GM19035 (cell line): ENCODE measurements around the gene RANBP10.
"Not testable (repeated sequence)": the region's sequence is repeated elsewhere in the genome, so short reads cannot be mapped to it uniquely, and the experiment has no call there.

Experiments
- ATAC-seq: cut with Tn5 transposase; IDR thresholded peaks from one replicate; pipeline ENCODE4 v1.9.1; 2021; ENCODE audit not compliant: unreplicated experiment

RANBP10 gene

DNA sequence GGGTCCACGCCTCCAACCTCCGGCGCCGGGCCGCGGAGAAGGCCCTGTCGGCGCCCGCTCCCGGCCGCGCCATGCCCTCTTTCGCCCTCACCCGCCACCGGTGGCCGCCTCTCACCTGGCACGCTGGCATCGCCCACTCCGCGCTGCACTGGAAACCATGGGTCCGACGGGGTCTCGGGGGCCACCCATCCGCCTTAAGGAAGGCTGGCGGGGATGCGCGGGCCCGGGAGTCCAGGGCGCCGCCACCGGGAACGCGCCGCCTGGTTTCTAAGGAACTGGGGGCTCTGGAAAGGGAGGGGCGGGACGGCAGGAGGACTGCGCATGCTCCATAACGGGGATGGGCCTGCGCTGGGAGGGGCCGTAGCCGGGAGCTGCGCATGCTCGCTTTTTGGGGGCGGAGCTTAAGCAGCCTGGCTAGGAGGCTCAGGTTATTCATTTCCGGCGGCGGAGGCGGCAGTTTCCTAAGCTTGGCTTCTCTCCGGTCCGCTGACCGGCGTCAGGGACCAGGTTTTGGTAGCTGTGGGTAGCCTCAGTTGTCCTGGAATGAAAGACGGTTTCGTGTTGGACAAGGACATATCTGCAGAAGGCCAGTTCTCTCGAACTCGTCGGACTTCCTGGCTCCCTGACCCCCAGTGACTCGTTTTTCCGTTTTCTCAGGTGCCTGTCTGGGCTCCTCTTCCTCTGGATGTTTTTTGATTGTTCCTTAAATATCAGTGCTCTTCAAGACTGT is 87.1 kb downstream of the RANBP10 start, which contains the start of gene GFOD2:
GFOD2 (minus strand) TSS at position 269 of the 730 bp plus-strand sequence. CDS start 33,601 bp downstream, outside the sequence.
- peak; percentile 85 for ATAC-seq

DNA sequence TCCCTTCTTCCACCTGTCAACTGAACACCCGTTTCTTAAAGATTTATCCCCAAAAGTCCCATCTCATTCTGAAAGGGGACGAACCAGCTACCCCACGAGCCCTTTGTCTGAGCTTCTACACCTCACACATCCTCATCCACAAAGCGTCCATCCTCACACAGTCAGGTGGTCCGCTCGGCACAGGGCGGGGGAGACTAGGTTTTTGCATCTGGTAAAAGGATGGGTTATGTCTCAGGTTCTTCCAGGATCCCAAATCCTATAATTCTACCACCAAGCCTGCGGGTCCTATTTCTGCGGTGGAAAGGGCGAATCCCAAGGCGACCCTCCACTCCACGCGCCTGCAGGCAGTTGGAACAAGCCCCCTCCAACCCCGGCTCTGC is 87.7 kb downstream of the RANBP10 start:
- ATAC-seq = peak; percentile 17

DNA sequence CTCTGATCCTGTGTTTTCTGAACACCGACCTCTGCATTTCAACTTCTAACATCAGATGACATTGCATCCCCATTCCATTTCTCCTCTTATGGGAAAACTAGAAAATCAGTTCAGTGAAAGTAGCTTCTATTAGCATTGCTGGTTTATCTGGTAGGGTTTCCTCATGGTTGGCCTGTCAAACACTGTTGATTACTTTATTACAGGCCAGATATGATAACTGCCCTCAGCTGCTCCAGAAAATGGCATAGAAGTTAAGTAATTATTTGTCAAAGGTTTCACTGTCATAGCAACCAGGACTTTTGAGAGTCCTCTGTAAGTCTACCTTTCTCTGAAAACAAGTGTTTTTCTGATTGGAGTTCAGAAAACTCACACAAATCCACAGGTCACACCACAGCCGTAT is 90.3 kb downstream of the RANBP10 start:
- no peak for ATAC-seq

DNA sequence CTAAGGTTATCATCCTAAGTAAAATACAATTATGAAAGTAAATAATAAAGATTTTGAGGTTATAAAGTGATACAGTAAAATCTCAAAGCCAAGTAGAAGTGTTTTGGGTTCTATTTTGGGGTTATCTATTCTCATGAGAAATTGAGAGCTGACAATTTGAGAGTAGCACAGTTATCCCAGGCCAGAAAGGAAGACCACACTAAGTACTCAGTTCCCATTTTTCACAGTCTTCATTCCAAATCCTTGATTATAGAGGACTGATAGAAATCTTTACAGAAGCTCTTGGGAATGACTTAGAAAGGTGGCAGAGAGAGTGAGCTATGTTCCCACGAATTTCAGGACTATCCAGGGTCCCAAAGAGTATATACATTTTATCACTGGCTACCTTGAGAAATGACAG is 91.8 kb downstream of the RANBP10 start:
- no peak for ATAC-seq

DNA sequence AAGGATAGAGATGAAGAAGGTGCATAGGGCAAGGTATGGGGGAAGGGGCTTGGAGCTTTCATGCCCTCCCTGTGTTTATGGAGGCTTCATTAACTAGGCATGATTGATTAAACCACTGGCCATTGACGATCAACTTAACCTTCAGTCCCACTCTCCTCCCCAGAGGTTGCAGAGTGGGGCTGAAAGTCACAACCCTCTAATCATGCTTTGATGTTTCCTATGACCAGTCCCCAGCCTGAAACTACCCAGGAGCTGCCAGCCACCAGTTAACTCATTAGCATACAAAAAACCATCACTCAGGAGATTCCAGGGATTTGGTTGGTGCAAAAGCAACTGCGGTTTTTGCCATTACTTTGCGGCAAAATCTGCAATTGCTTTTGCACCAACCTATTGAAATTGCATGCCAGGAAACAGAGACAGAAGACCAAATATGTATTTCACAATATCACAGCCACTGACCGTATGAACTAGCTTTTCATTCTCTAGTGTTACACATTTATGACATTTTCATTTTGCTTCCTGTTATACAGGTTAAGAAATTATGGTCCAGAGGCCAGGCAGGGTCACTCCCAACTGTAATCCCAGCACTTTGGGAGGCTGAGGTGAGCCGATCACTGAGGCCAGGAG is 92.6 kb downstream of the RANBP10 start:
- no peak for ATAC-seq

DNA sequence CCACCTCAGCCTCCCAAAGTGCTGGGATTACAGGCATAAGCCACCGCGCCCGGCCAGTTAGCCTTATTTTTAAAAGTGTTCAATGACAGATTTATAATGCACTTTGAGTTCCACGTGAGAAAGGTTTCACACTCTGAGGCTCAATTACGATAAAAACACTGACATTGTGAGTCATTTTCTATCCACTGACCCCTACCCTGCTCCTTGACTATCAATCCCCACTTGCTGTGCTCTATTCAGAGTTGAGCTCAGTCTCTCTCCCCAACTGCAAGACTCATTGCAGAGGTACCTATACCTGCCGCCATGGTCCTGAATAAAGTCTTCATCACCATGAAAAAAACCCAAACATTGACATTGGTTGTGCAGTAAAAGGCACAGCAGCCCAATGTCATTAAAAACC is 95.8 kb downstream of the RANBP10 start:
- ATAC-seq = no peak

DNA sequence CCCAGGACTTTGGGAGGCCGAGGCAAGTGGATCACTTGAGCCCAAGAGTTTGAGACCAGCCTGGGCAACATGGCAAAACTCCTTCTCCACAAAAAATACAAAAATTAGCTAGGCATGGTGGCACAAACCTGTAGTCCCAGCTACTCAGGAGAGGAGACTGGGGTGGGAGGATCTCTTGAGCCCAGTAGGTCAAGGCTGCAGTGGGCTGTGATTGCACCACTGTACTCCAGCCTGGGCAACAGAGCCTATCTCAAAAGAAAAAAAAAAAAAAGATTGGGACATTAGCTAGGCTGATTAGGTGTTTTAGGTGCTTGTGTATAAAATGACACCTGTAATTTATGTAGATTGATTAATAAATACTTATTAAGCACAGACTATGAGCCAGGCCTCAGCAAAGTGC is 97.3 kb downstream of the RANBP10 start:
- ATAC-seq = no peak

DNA sequence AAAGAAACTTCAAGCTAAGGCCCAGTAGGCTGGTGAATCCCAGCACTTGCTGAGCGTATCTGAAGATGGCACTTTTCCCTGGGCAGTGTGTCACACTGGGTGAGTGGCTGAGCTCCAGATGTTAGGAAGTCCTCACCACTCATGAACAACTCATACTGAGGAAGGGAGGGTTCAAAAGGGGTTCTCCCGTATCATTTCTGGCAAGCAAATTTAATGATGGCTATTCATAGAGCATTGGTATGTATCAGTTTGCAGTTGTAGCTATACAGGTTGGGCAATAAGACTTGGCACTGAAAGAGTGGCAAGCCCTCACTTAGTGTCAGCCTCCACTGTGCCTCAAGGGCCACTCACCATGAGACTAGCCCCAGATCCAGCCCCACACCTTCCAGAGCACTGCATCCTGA is 98.0 kb downstream of the RANBP10 start:
- ATAC-seq = no peak

DNA sequence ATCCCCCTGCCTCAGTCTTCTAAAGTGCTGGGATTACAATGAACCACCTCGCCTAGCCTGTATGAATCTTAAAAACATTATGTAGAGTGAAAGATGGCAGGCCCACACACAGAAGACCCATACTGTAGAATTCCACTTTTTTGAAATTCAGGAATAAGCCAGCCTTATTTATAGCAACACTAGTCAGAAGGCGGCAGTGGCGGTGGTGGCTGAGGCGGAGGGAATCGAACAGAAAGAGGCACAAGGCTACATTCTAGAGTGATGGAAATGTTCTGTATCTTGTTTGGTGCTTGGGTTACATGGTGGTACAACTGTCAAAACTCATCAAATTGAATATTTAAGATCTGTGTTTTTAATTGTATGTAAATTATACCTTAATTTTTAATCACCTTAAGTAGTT is 98.6 kb downstream of the RANBP10 start:
- ATAC-seq = no peak

DNA sequence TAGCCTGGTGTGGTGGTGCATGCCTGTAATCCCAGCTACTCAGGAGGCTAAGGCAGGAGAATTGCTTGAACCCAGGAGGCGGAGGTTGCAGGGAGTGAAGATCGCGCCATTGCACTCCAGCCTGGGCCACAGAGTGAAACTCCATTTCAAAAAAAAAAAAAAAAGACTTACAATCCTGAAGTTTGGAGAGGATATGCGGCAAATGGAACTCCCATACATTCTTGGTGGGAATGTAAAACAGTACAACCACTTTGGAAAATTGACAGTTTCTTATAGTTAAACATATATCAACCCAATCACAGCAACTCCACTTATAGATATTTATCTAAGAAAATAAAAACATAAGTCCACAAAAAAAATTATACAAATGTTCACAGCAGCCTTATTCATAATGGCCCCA is 99.2 kb downstream of the RANBP10 start:
- ATAC-seq = no peak

DNA sequence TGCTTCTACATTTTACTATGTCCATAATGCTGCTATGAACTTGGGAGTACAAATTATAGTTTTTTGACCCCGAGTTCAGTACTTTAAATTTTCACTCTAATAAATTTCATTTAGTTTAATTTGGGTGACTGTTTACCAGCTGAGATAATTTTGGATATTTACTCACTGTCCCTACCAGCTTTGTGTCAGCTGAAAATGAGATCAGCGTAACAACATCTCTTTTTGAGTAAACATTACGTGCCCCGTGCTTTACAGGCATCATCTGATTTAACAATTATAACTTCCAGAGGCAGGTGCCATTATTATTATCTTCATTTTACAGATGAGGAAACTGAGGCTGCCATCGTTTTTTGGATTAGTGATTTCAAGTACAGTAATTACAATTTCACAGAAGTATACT is 102.2 kb downstream of the RANBP10 start:
- ATAC-seq = no peak

DNA sequence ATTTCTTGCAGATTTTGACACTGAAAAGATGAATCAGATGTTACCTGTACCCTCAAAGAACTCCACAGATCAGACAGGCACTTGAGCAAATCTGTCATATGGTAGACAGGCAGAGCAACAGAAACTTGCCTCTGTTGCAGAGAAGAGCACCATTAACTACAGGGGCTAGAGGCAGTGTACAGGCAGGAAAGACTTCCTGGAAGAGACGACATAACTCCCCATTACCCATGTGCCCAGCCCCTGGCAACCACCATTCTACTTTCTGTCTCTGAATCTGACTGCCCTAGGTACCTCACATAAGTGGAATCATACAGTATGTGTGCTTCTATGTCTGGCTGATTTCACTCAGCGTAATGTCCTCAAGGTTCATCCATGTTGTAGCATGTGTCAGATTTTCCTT is 102.7 kb downstream of the RANBP10 start:
- ATAC-seq = no peak

DNA sequence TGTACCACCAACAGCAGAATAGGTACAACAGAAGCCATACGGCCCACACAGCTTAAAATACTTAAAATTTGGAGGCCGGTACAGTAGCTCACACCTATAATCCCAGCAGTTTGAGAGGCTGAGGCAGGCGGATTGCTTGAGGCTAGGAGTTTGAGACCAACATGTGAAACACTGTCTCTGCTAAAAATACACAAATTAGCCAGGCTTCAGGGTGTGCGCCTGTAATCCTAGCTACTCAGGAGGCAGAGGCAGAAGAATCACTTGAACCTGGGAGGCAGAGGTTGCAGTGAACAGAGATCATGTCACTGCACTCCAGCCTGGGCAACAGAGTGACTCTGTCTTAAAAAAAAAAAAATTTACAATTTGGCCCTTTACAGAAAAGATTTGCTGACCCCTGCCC is 104.2 kb downstream of the RANBP10 start:
- ATAC-seq = no peak

DNA sequence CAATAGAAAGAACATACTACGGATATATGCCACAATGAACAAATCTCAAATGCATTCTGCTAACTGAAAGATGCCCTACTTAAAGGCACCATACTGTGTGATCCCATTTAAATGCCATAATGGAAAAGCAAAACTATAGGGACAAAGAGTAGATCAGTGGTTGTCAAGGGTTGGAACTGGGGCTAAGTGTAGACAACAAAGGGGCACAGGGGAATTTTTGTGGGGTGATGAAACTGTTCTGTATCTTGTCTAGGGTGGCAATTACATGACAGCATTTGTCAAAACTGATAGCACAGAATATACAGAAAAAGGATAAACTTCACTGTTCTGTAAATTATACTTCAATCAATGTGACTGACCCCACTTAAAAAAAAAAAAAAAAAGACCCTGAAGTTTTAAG is 104.9 kb downstream of the RANBP10 start:
- no peak for ATAC-seq

DNA sequence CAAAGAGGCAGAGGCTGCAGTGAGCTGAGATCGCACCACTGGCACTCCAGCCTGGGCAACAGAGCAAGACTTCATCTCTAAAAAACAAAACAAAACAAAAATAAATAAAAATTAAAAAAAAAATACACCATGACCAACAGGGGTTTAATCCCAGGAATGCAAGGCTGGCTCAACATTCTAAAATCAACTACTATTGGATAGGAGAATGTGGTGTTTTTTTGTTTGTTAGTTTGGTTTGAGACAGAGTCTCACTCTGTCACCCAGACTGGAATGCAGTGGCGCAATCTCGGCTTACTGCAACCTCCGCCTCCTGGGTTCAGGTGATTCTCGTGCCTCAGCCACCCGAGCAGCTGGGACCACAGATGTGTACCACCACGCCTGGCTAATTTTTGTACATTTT is 107.1 kb downstream of the RANBP10 start:
- no peak for ATAC-seq

DNA sequence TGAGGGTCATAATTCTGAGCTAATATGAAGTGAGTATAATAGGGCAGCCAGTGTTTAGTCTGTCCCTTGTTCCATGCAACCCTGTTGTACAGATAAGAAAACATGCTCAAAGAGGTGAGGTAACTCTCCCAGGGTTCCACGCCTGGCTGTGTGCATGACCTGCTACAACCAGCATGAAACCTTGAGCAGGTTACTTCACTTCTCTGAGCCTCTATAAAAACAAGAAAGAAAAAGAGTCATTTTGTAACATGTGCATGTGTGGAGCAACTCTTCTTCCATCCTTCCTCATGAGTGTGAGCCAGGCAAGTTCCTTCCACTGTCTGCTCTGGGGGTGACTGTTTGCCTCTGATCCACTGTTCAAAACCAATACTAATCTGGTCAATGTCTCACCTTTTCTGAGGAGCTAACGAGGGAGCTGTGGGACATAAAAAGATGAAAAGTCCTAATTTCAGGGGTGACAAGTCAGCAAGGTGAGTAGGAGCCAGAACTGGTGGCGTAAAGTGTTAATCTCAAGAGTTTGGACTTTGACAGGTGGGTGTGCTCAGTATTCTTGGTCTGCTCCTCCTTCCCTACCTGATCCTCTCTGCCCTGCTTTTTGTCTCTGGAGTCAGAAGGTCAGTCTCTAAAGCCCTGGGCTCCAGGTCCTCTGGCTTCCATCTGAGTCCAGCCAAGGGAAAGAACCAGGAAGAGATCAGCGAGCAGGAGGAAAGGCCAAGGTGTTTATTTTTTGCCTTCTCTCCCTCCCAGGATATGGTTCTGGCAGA is 108.8 kb downstream of the RANBP10 start:
- no peak for ATAC-seq

DNA sequence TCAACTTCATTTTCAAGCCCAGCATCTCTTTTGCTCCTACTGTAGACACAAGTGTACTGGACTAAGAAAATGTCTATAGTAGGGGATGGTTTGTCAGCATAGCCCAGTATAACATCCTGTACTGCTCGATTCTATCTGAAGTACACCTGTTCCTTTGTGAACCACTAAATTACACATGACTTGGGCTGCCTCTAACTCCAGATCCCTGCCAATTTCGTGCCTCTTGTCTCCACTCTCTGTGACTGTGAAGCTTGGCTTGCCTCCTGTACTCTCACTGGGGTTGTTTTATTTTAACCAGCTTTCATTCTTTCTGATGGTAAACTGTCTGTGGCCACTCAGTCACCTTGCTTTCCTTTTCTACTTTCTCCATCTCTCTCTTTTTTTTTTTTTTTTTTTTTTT is 111.7 kb downstream of the RANBP10 start:
- ATAC-seq = no peak

DNA sequence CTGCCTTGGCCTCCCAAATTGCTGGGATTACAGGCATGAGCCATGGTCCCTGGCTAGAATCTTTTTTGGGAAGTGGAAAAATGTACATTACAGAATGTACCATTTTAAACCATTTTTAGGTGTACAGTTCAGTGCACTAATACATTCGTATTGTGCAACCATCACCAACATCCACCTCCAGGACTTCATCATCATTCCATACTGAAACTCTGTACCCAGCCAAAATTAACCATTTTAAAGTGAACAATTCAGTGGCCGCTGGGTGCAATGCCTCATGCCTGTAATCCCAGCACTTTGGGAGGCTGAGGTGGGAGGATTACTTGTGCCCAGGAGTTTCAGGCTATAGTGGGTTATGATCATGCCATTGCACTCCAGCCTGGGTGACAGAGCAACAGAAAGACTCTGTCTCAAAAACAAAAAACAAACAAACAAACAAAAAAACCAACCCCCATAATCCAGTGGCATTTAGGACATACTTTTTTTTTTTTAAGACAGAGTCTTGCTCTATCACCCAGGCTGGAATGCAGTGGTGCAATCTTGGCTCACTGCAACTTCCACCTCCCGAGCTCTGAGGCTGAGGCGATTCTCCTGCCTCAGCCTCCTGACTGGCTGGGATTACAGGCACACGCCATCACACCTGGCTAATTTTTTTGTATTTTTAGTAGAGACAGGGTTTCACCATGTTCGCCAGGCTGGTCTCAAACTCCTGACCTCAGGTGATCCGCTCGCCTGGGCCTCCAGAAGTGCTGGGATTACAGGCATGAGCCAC is 112.7 kb downstream of the RANBP10 start:
- ATAC-seq = not testable (repeated sequence)

DNA sequence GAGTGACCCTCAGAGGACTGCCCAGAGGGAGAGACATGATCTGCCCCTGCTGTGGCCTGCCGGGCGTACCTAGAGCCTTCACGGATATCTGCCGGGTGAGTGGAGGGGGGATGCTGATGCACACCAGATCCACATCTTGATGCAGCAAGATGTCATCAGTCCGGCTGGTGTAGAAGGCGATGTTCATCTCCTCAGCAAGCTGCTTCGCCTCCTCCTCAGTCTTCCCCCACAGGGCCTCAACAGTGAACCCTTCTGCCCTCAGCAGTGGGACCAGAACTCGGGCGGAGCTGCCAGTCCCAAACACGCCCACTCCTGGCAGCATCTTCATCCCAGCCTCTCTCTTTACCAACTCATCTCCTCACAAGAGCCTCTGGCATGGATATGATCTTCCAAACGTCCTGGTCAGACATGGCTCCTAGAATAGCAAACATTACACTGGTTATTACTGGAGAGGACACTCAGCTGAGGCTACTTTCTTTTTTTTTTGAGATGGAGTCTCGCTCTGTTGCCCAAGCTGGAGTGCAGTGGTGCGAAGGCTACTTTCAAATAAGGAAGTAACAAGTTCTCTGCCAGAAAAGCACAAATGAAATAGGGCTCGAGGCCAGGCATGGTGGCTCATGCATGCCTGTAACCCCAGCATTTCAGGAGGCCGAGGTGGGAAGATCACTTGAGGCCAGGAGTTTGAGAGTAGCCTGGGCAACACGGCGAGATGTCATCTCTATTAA is 120.8 kb downstream of the RANBP10 start:
- no peak for ATAC-seq

DNA sequence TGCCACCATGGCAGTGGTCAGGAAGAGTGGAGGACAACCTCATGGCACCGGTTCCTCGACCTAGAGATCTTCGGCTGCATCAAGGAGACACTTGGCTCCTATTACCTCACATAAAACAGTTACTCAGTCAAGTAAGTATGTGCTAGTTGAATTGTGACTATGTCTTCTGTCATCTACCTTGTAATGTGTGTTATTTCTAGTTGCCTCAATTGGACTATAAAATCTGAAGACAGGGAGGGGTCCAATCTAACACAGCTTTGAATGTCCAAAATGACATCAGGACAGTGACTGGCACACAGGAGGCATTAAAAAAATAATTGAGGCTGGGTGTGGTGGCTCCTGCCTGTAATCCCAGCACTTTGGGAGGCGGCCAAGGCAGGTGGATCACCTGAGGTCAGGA is 122.6 kb downstream of the RANBP10 start:
- no peak for ATAC-seq
